ENCODE data around the gene ANAPC13. TPM values are rescaled to one million over a fixed set of nuclear protein-coding genes. Genes with fewer than 3 reads are reported as not detected.

ANAPC13 gene
- total RNA-seq = 76.6 and 162 TPM in 2 replicates

- peak; percentile 96 for DNase-seq (ENCODE audit: low read depth)
Measured at GRCh38 chr3:134485718-134486576, at the start of gene ANAPC13, which contains the start of gene CEP63. Gene ANAPC13 (minus strand): TSS chr3:134485985. CDS start chr3:134482904, 3,081 bp downstream. Gene CEP63 (plus strand): TSS chr3:134486057. CDS start chr3:134495321, 9,264 bp downstream.

- peak; percentile 5 for DNase-seq (ENCODE audit: low read depth)
Measured at GRCh38 chr3:134535186-134535970, 49.6 kb upstream of the ANAPC13 start.

GRCh38 chr3:134533493-134533892, 47.7 kb upstream of the ANAPC13 start:
- DNase-seq (ENCODE audit: low read depth) = no peak

- DNase-seq (ENCODE audit: low read depth) = no peak
Measured at GRCh38 chr3:134527538-134528186, 41.9 kb upstream of the ANAPC13 start.

- no peak for DNase-seq (ENCODE audit: low read depth)
Measured at GRCh38 chr3:134527037-134527436, 41.3 kb upstream of the ANAPC13 start.

- no peak for DNase-seq (ENCODE audit: low read depth)
Measured at GRCh38 chr3:134526319-134526718, 40.5 kb upstream of the ANAPC13 start.

GRCh38 chr3:134525293-134525692, 39.5 kb upstream of the ANAPC13 start:
- no peak for DNase-seq (ENCODE audit: low read depth)

- no peak for DNase-seq (ENCODE audit: low read depth)
Measured at GRCh38 chr3:134522541-134522940, 36.8 kb upstream of the ANAPC13 start.

GRCh38 chr3:134517791-134518190, 32.0 kb upstream of the ANAPC13 start:
- DNase-seq (ENCODE audit: low read depth) = peak; percentile 15

- DNase-seq (ENCODE audit: low read depth) = no peak
Measured at GRCh38 chr3:134516905-134517304, 31.1 kb upstream of the ANAPC13 start.

- no peak for DNase-seq (ENCODE audit: low read depth)
Measured at GRCh38 chr3:134511500-134511899, 25.7 kb upstream of the ANAPC13 start.

GRCh38 chr3:134505485-134505884, 19.7 kb upstream of the ANAPC13 start:
- no peak for DNase-seq (ENCODE audit: low read depth)

- no peak for DNase-seq (ENCODE audit: low read depth)
Measured at GRCh38 chr3:134504132-134504531, 18.3 kb upstream of the ANAPC13 start.

- no peak for DNase-seq (ENCODE audit: low read depth)
Measured at GRCh38 chr3:134503266-134503665, 17.5 kb upstream of the ANAPC13 start.

GRCh38 chr3:134496471-134497071, 10.8 kb upstream of the ANAPC13 start:
- DNase-seq (ENCODE audit: low read depth) = no peak

- no peak for DNase-seq (ENCODE audit: low read depth)
Measured at GRCh38 chr3:134495980-134496379, 10.2 kb upstream of the ANAPC13 start.

GRCh38 chr3:134494495-134494894, 8.7 kb upstream of the ANAPC13 start:
- DNase-seq (ENCODE audit: low read depth) = no peak

GRCh38 chr3:134487406-134487805, 1.6 kb upstream of the ANAPC13 start:
- no peak for DNase-seq (ENCODE audit: low read depth)

GRCh38 chr3:134486577-134487041, 824 bp upstream of the ANAPC13 start:
- DNase-seq (ENCODE audit: low read depth) = peak; percentile 33

GRCh38 chr3:134485075-134485717, 589 bp downstream of the ANAPC13 start:
- DNase-seq (ENCODE audit: low read depth) = peak; percentile 17

All from renal cortical epithelial cell (primary cell).